ENCODE results near the gene BNIP2.

GRCh38 chr15:59674361-59674877 is 14.7 kb downstream of the BNIP2 start:
- TF ChIP-seq, protein P1, sequence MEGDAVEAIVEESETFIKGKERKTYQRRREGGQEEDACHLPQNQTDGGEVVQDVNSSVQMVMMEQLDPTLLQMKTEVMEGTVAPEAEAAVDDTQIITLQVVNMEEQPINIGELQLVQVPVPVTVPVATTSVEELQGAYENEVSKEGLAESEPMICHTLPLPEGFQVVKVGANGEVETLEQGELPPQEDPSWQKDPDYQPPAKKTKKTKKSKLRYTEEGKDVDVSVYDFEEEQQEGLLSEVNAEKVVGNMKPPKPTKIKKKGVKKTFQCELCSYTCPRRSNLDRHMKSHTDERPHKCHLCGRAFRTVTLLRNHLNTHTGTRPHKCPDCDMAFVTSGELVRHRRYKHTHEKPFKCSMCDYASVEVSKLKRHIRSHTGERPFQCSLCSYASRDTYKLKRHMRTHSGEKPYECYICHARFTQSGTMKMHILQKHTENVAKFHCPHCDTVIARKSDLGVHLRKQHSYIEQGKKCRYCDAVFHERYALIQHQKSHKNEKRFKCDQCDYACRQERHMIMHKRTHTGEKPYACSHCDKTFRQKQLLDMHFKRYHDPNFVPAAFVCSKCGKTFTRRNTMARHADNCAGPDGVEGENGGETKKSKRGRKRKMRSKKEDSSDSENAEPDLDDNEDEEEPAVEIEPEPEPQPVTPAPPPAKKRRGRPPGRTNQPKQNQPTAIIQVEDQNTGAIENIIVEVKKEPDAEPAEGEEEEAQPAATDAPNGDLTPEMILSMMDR (tag by site-specific recombination; IDR thresholded peaks at IDR 0.05): no peak
- TF ChIP-seq ZNF274 (IDR thresholded peaks at IDR 0.05; ENCODE audit: low read length) (no peak), ZNF274 (tag by site-specific recombination; IDR thresholded peaks at IDR 0.05; ENCODE audit: borderline replicate concordance) (no peak), TRIM28 (IDR thresholded peaks at IDR 0.05; ENCODE audit: borderline replicate concordance, low read length) (no peak), REPIN1 (tag by site-specific recombination; IDR thresholded peaks at IDR 0.05; ENCODE audit: low read depth) (no peak), ZNF768 (tag by site-specific recombination; IDR thresholded peaks at IDR 0.05) (no peak), BCL11A (tag by site-specific recombination; IDR thresholded peaks at IDR 0.05; ENCODE audit: low read depth) (no peak), ZFP37 (tag by site-specific recombination; IDR thresholded peaks at IDR 0.05) (no peak), IKZF3 (tag by site-specific recombination; IDR thresholded peaks at IDR 0.05) (no peak), SETDB1 (IDR thresholded peaks at IDR 0.05; ENCODE audit: insufficient read length, low read length) (no peak), ZNF2 (tag by site-specific recombination; IDR thresholded peaks at IDR 0.05) (no peak), ZNF174 (tag by site-specific recombination; IDR thresholded peaks at IDR 0.05) (no peak), SP2 (tag by site-specific recombination; IDR thresholded peaks at IDR 0.05) (no peak), HOXD13 (CRISPR knock-in tag; IDR thresholded peaks at IDR 0.05; ENCODE audit: borderline replicate concordance) (no peak), ZNF18 (tag by site-specific recombination; IDR thresholded peaks at IDR 0.05) (no peak)

All from HEK293 (cell line).